Effector memory CD4-positive, alpha-beta T cell (primary cell): Measurements from ENCODE around the gene POU2F1.

Experiments used
- DNase-seq, 3 donors: peaks; one replicate each; pipeline ENCODE4 v3.0.0-alpha.2; 2020
- H3K27ac ChIP-seq: 2 replicates; pipeline ENCODE4 v1.7.0; 2013; ENCODE audit warnings: mild to moderate bottlenecking, low read length, moderate library complexity; ENCODE audit not compliant: insufficient read depth, poor library complexity, severe bottlenecking
- H3K27me3 ChIP-seq: replicated peaks from 2 replicates; pipeline ENCODE4 v1.7.0; 2013; ENCODE audit warnings: mild to moderate bottlenecking, low read length; ENCODE audit not compliant: insufficient read depth, control insufficient read depth, poor library complexity, severe bottlenecking
- H3K36me3 ChIP-seq: 2 replicates; pipeline ENCODE4 v1.7.0; 2013; ENCODE audit warnings: mild to moderate bottlenecking, low read length, moderate library complexity; ENCODE audit not compliant: control insufficient read depth, insufficient read depth
- H3K4me1 ChIP-seq: 2 replicates; pipeline ENCODE4 v1.7.0; 2013; ENCODE audit warnings: low read length, mild to moderate bottlenecking; ENCODE audit not compliant: control insufficient read depth, insufficient read depth, poor library complexity, severe bottlenecking
- H3K4me3 ChIP-seq: 2 replicates; pipeline ENCODE4 v1.7.0; 2013; ENCODE audit warnings: low read length, low read depth, mild to moderate bottlenecking; ENCODE audit not compliant: insufficient read depth, poor library complexity, severe bottlenecking
- H3K9me3 ChIP-seq: 2 replicates; pipeline ENCODE4 v1.7.0; 2013; ENCODE audit warnings: mild to moderate bottlenecking, low read length, moderate library complexity; ENCODE audit not compliant: control insufficient read depth

Gene POU2F1

DNA sequence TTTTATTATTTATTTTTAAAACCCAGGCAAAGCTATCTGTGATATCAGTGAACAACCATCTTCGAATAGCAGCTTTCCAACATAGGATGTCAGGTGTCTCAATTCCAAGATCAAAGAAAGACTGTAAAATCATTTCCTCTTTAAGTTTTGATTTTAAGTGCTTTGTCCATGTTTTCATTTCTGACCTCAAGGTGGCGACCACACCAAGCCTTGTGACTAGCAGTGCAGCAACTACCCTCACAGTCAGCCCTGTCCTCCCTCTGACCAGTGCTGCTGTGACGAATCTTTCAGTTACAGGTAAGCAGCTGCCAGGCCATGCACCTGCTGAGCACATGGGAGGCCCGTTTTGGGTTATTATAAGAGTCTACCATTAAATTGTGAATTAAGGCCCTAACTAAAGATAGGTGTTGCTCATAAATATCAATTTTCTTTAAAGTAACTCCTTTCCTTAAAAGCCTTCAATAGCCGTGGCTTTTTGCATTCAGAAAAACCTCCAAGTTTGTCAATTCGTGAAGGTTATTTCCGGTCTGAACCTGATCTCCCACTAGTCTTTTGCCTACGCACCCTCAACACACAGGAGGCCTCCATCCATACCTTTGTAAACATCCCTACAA lies 180.7 kb downstream of the POU2F1 start:
- Histone ChIP-seq H3K9me3 (no peaks in the 10 kb centered on the region), H3K4me1 (no peaks in the 10 kb centered on the region), H3K4me3 (no peak overlapping the region), H3K27ac (no peak overlapping the region), H3K27me3 (no peaks in the 10 kb centered on the region), H3K36me3 (peaks cover 26% of the 10 kb centered on the region)
- DNase-seq = peak; percentile 8 to 34 (median 16)

DNA sequence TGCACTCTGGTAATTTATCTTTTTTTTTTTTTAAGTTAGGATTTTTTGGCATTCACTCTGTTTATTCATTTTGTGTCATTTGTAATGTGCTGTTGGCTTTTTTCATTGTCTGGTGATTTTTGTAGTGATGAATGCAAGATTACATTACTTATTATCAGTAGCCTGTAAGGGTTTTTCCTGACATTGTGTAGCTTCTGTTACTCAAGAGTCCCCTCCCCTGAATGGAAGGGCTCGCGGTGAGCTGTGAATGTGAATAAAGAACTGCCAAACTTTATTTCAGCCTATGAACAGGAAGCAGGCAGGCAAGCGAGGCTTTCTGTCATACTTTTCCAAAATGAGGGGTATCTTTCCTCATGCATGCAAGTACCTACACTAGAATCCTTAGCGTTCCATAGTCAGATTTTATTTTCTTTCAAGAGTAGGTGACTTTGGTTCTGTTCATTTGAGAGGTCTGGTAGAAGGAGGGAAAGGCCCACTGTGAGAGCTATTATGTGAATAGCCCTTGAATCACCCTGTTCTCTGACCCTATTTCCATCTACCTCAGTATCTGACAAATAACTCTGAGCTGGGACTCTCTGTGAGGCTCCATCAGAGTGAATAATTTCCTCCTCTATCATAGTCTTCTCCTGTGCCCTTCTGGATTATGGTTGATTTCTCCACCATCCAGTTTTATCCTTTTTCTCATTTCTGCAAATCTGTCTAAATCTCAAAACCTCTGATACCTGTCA lies 183.6 kb downstream of the POU2F1 start:
- Histone ChIP-seq H3K27me3 (no peaks in the 10 kb centered on the region), H3K4me3 (no peak overlapping the region), H3K9me3 (no peaks in the 10 kb centered on the region), H3K4me1 (no peaks in the 10 kb centered on the region), H3K36me3 (peaks cover 5% of the 10 kb centered on the region), H3K27ac (no peak overlapping the region)
- DNase-seq = no peak

DNA sequence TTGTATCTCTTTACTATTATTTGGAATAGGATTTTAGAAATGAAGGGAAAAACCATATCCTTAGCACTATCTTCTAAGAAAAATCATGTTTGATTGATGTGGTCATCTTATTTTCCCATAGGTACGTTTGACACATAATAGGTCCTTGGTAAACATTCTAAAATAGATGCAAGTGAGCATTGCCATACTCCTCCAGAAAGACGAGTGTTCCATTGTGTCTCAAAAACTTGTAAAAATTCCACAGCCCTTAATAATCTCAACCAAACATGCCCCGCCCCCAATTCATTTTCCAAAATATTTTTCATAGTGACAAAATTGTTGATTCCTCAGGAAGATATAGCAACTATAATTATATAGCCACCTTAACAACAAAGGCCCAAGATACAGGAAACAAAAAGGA lies 184.2 kb downstream of the POU2F1 start:
- Histone ChIP-seq H3K27me3 (no peaks in the 10 kb centered on the region), H3K4me3 (no peak overlapping the region)

DNA sequence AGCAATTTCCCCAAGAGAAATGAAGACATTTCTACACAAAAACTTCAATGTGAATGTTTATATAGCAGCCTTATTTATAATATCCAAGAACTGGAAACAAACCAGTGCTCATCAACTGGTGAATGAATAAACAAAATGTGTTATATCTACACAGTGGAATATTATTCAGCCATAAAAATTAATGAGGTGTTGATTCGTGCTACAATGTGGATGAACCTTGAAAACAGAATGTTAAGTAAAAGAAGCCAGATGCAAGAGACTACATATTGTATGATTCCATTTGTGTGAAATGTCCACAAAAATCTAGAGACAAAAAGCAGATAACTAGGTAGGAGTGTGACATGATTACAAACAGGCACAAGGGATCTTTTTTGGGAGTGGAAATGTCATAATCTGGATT lies 187.7 kb downstream of the POU2F1 start:
- Histone ChIP-seq H3K27me3 (no peaks in the 10 kb centered on the region), H3K9me3 (no peaks in the 10 kb centered on the region), H3K27ac (no peak overlapping the region), H3K4me1 (no peaks in the 10 kb centered on the region), H3K4me3 (no peak overlapping the region), H3K36me3 (peaks cover 3% of the 10 kb centered on the region)
- no peak for DNase-seq

More for the DNA sequence above, 184.2 kb downstream of the POU2F1 start:
- Histone ChIP-seq H3K4me1 (no peaks in the 10 kb centered on the region), H3K9me3 (no peaks in the 10 kb centered on the region), H3K36me3 (peaks cover 5% of the 10 kb centered on the region), H3K27ac (no peak overlapping the region)
- DNase-seq = no peak

DNA sequence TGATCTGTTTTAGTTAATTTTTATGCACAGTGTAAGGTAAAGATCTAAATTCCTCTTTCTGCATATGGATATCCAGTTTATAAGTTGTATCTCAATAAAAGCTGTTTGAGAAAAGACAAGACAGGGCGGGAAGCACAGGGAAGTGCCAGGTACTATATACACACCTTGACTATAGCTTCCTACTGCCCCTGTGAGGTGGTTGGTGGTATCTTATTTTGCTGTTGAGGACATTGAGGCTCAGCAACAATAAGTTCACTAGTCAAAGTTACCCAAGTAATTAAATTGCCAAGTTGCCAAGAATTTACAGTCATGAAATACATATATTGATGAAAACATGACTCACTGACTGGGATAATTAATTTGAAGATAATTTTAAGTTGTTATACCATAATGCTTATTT lies 188.5 kb downstream of the POU2F1 start:
- Histone ChIP-seq H3K27me3 (no peaks in the 10 kb centered on the region), H3K4me1 (no peaks in the 10 kb centered on the region), H3K27ac (no peak overlapping the region), H3K4me3 (no peak overlapping the region), H3K36me3 (peaks cover 3% of the 10 kb centered on the region), H3K9me3 (no peaks in the 10 kb centered on the region)
- DNase-seq = no peak

DNA sequence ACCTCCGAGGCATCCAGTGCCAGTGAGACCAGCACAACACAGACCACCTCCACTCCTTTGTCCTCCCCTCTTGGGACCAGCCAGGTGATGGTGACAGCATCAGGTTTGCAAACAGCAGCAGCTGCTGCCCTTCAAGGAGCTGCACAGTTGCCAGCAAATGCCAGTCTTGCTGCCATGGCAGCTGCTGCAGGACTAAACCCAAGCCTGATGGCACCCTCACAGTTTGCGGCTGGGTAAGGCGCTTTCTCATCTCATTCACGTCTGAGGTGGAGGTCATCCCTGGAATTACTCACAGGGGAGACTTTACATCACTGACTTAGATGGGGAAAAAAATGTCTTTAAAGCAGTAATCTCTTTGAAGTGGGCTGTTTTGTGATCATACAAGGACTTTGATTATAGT lies 191.4 kb downstream of the POU2F1 start:
- H3K27me3 ChIP-seq = no peaks in the 10 kb centered on the region

DNA sequence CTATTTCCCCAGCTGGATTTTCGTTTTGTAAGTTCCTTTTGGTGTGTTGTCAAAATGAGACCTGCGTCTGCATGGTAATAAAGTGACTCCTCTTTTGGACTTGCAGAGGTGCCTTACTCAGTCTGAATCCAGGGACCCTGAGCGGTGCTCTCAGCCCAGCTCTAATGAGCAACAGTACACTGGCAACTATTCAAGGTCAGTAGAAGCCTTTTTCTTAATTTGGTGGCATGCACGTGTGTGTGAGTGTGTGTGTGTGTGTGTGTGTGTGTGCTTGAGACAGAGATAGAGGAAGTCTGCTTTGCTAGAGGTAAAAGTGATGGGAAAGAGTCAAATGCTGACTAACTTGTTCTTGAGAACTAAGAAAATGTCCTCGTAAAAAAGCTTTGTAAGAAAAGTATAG lies 192.2 kb downstream of the POU2F1 start:
- no peak overlapping the region for H3K4me3 ChIP-seq
- H3K27me3 ChIP-seq = no peaks in the 10 kb centered on the region
- no peaks in the 10 kb centered on the region for H3K4me1 ChIP-seq
- H3K9me3 ChIP-seq = no peaks in the 10 kb centered on the region
- DNase-seq = no peak
- peaks cover 17% of the 10 kb centered on the region for H3K36me3 ChIP-seq
- H3K27ac ChIP-seq = no peak overlapping the region

More for the DNA sequence above, 191.4 kb downstream of the POU2F1 start:
- no peaks in the 10 kb centered on the region for H3K9me3 ChIP-seq
- H3K27ac ChIP-seq = no peak overlapping the region
- no peak for DNase-seq
- H3K4me1 ChIP-seq = no peaks in the 10 kb centered on the region
- no peak overlapping the region for H3K4me3 ChIP-seq
- H3K36me3 ChIP-seq = peaks cover 17% of the 10 kb centered on the region

DNA sequence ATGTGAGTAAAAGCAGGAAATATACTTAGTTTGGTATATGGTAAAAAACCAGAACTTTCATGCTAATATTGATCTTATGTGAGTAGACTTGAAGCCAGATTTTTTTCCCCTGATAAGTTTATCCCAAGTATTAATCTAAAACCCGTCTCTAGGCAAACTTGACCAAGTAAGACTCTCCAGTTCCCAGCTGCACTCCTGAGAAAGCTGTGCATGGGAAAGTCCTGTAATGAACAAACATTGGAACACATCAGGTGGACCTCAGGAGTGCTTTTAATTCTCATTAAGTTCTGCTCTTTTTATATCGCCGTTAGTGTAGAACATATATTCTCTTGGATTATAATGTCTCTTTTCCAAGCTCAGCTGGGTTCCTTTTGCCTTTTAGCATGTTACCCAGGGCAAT lies 192.6 kb downstream of the POU2F1 start:
- Histone ChIP-seq H3K36me3 (peaks cover 17% of the 10 kb centered on the region), H3K4me1 (no peaks in the 10 kb centered on the region), H3K27ac (no peak overlapping the region), H3K4me3 (no peak overlapping the region), H3K27me3 (no peaks in the 10 kb centered on the region), H3K9me3 (no peaks in the 10 kb centered on the region)
- DNase-seq = no peak

DNA sequence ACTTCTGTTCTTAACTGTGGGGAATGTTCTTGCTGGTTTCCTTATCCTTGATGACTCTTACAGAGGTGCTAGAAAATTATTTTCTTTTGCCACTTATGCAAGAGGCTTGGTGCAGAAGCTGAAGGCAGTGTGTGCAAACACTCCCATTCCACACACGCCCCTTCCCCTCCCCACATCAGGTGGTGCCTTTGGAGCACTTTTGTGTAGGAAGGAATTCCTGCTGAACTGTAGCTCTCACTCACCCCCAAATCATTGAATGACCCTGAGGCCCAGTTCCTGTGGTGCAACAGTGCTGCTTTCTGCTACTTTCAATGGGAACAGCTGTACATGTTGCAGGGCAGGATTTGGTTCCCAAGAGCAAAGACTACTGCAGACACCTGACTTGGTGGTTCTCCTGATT lies 195.8 kb downstream of the POU2F1 start:
- Histone ChIP-seq H3K4me3 (no peak overlapping the region), H3K9me3 (no peaks in the 10 kb centered on the region), H3K36me3 (peaks cover 17% of the 10 kb centered on the region), H3K27me3 (no peaks in the 10 kb centered on the region), H3K27ac (no peak overlapping the region), H3K4me1 (no peaks in the 10 kb centered on the region)
- no peak for DNase-seq

DNA sequence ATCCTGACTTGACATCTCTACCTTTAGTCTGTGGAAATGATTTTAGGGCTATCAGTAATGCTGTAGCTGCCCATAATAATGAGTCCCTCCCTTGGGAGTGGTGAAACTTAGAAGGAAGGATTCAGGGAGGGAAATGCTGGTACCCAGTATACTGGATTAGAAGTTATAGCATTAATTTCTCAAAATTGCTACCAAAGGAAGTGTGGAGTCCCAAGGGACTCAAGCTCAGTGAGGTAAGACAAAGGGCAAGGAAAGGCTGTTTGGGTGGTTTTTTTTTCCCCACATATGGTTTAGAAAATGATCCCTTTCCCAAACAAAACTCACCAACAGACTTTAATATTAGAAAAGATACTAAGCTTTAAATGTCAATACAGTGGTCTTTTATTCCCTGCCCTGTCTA lies 197.7 kb downstream of the POU2F1 start:
- no peaks in the 10 kb centered on the region for H3K27me3 ChIP-seq
- no peak overlapping the region for H3K4me3 ChIP-seq
- H3K9me3 ChIP-seq = no peaks in the 10 kb centered on the region
- peaks cover 13% of the 10 kb centered on the region for H3K36me3 ChIP-seq
- no peaks in the 10 kb centered on the region for H3K4me1 ChIP-seq
- H3K27ac ChIP-seq = no peak overlapping the region
- DNase-seq = no peak
